Stomach (tissue), 4 donors: ENCODE measurements around the gene SLC12A3.

Experiments
- POLR2A ChIP-seq, 4 donors: fragments of 450-650 bp; IDR thresholded peaks; one replicate each; pipeline ENCODE4 v1.6.1; 2016; ENCODE audit warnings: antibody characterized with exemption in 4 of 4, control low read depth in 2 of 4, mild to moderate bottlenecking in 1 of 4, moderate library complexity in 1 of 4
- TF ChIP-seq, protein P1 (sequence below), 7 experiments: fragments of 450-650 bp in 4 of 7; fragments of 200-600 bp in 3 of 7; sonication (generic) in 3 of 7; IDR thresholded peaks; one replicate each; pipeline ENCODE4 v1.5.1; 2016 to 2019; ENCODE audit warnings: antibody characterized with exemption in 7 of 7, control low read depth in 2 of 7, mild to moderate bottlenecking in 1 of 7

DNA sequence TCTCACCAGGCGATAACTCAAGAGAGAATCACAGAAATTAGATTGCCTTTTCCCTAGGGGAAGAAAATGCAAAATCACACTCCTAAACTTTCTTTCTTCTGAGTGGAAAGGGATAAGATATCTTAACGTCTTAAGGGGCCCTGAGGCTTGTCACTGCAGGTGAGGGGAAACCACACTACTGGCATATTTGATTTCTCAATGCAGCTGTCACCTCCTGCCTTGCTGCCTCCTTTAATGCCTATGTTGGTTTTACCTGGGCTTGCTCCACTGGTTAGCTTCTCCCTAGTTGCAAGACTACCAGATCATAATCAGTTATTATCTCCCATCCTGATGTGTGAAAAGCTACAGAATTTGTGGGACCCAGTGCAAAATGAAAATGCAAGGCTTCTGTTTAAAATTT lies 62.5 kb downstream of the SLC12A3 start:
- TF ChIP-seq, protein P1, sequence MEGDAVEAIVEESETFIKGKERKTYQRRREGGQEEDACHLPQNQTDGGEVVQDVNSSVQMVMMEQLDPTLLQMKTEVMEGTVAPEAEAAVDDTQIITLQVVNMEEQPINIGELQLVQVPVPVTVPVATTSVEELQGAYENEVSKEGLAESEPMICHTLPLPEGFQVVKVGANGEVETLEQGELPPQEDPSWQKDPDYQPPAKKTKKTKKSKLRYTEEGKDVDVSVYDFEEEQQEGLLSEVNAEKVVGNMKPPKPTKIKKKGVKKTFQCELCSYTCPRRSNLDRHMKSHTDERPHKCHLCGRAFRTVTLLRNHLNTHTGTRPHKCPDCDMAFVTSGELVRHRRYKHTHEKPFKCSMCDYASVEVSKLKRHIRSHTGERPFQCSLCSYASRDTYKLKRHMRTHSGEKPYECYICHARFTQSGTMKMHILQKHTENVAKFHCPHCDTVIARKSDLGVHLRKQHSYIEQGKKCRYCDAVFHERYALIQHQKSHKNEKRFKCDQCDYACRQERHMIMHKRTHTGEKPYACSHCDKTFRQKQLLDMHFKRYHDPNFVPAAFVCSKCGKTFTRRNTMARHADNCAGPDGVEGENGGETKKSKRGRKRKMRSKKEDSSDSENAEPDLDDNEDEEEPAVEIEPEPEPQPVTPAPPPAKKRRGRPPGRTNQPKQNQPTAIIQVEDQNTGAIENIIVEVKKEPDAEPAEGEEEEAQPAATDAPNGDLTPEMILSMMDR (IDR thresholded peaks at IDR 0.05), result no peak
- no peak for TF ChIP-seq POLR2A (IDR thresholded peaks at IDR 0.05)
